ENCODE results near the gene TTLL11. TPM values are rescaled to one million over a fixed set of nuclear protein-coding genes. Genes with fewer than 3 reads are reported as not detected.
A peak's percentile ranks its signal among the peaks of the same experiment; 100 is the strongest.
"Not testable (repeated sequence)": the region's sequence is repeated elsewhere in the genome, so short reads cannot be mapped to it uniquely, and the experiment has no call there.

The TTLL11 gene
- total RNA-seq, 1 experiment from 2014 or later = 3.9 TPM

- no peak for DNase-seq (ENCODE audit: low read depth)
These were observed 12.1 kb downstream of the TTLL11 start for GRCh38 chr9:122080986-122081385.

GRCh38 chr9:122078557-122078956 lies 14.6 kb downstream of the TTLL11 start:
- no peak for DNase-seq (ENCODE audit: low read depth)

- DNase-seq (ENCODE audit: low read depth) = no peak
These were observed 16.3 kb downstream of the TTLL11 start for GRCh38 chr9:122076773-122077172.

- no peak for DNase-seq (ENCODE audit: low read depth)
These were observed 17.0 kb downstream of the TTLL11 start for GRCh38 chr9:122076117-122076516.

- DNase-seq (ENCODE audit: low read depth) = no peak
These were observed 17.7 kb downstream of the TTLL11 start for GRCh38 chr9:122075135-122076030.

- no peak for DNase-seq (ENCODE audit: low read depth)
These were observed 21.4 kb downstream of the TTLL11 start for GRCh38 chr9:122071715-122072114.

GRCh38 chr9:122070728-122071515 lies 22.2 kb downstream of the TTLL11 start:
- no peak for DNase-seq (ENCODE audit: low read depth)

GRCh38 chr9:122066680-122067079 lies 26.4 kb downstream of the TTLL11 start:
- DNase-seq (ENCODE audit: low read depth) = not testable (repeated sequence)

GRCh38 chr9:122065923-122066629 lies 27.0 kb downstream of the TTLL11 start:
- DNase-seq (ENCODE audit: low read depth) = no peak

GRCh38 chr9:122060481-122060880 lies 32.6 kb downstream of the TTLL11 start:
- DNase-seq (ENCODE audit: low read depth) = no peak

GRCh38 chr9:122059955-122060324 lies 33.2 kb downstream of the TTLL11 start:
- no peak for DNase-seq (ENCODE audit: low read depth)

GRCh38 chr9:122059214-122059954 lies 33.7 kb downstream of the TTLL11 start:
- no peak for DNase-seq (ENCODE audit: low read depth)

GRCh38 chr9:122058709-122059108 lies 34.4 kb downstream of the TTLL11 start:
- DNase-seq (ENCODE audit: low read depth) = no peak

GRCh38 chr9:122058051-122058450 lies 35.1 kb downstream of the TTLL11 start:
- DNase-seq (ENCODE audit: low read depth) = no peak

GRCh38 chr9:122057211-122057610 lies 35.9 kb downstream of the TTLL11 start:
- no peak for DNase-seq (ENCODE audit: low read depth)

- peak; percentile 27 for DNase-seq (ENCODE audit: low read depth)
These were observed 36.6 kb downstream of the TTLL11 start for GRCh38 chr9:122056484-122056883.

- DNase-seq (ENCODE audit: low read depth) = no peak
These were observed 37.4 kb downstream of the TTLL11 start for GRCh38 chr9:122055701-122056100.

GRCh38 chr9:122053567-122054350 lies 39.3 kb downstream of the TTLL11 start:
- DNase-seq (ENCODE audit: low read depth) = no peak

GRCh38 chr9:122053064-122053463 lies 40.0 kb downstream of the TTLL11 start:
- DNase-seq (ENCODE audit: low read depth) = no peak

Data from M059J (cell line).